Measurements from ENCODE around the gene CACNA2D3. TPM values are rescaled to one million over a fixed set of nuclear protein-coding genes. Genes with fewer than 3 reads are reported as not detected.
A peak's percentile ranks its signal among the peaks of the same experiment; 100 is the strongest.

Gene CACNA2D3
- total RNA-seq, 1 donor from 2014 or later: 17.2 TPM

- Histone ChIP-seq H3K4me3 (no peak overlapping the region), H3K4me1 (peaks cover 16% of the 10 kb centered on the region), H3K27ac (no peak overlapping the region), H3K27me3 (no peaks in the 10 kb centered on the region), H3K36me3 (no peaks in the 10 kb centered on the region), H3K9me3 (no peaks in the 10 kb centered on the region)
- no peak for DNase-seq (ENCODE audit: extremely low spot score in 2 of 2)
- intact Hi-C loops (cut with DNase I): no loop called here
- TF ChIP-seq CTCF (IDR thresholded peaks at IDR 0.05) (peak in 2 of 3 experiments; percentile 41 to 53), POLR2A (IDR thresholded peaks at IDR 0.05) (no peak), POLR2AphosphoS5 (IDR thresholded peaks at IDR 0.05; ENCODE audit: insufficient read depth in 1 of 2, low read depth in 1 of 2) (peak in 1 of 2 donors; percentile 38)
Observed at GRCh38 chr3:54951405-54951804, 829.1 kb downstream of the CACNA2D3 start.

GRCh38 chr3:54954022-54954421 is 831.7 kb downstream of the CACNA2D3 start:
- no peak overlapping the region for H3K27ac ChIP-seq
- DNase-seq (ENCODE audit: extremely low spot score in 2 of 2): no peak
- no peaks in the 10 kb centered on the region for H3K27me3 ChIP-seq
- intact Hi-C loops (cut with DNase I): no loop called here
- peaks cover 16% of the 10 kb centered on the region for H3K4me1 ChIP-seq
- no peaks in the 10 kb centered on the region for H3K9me3 ChIP-seq
- TF ChIP-seq POLR2AphosphoS5 (IDR thresholded peaks at IDR 0.05; ENCODE audit: insufficient read depth in 1 of 2, low read depth in 1 of 2) (no peak), POLR2A (IDR thresholded peaks at IDR 0.05) (no peak), CTCF (IDR thresholded peaks at IDR 0.05) (no peak)
- H3K4me3 ChIP-seq: no peak overlapping the region
- H3K36me3 ChIP-seq: no peaks in the 10 kb centered on the region

- H3K4me1 ChIP-seq: peaks cover 16% of the 10 kb centered on the region
- no peak for DNase-seq (ENCODE audit: extremely low spot score in 2 of 2)
- intact Hi-C loops (cut with DNase I): no loop called here
- no peak overlapping the region for H3K27ac ChIP-seq
- H3K27me3 ChIP-seq: no peaks in the 10 kb centered on the region
- TF ChIP-seq POLR2AphosphoS5 (IDR thresholded peaks at IDR 0.05; ENCODE audit: insufficient read depth in 1 of 2, low read depth in 1 of 2): no peak
- TF ChIP-seq CTCF (IDR thresholded peaks at IDR 0.05): no peak
- TF ChIP-seq POLR2A (IDR thresholded peaks at IDR 0.05): no peak
- no peak overlapping the region for H3K4me3 ChIP-seq
- no peaks in the 10 kb centered on the region for H3K9me3 ChIP-seq
- no peaks in the 10 kb centered on the region for H3K36me3 ChIP-seq
Observed at GRCh38 chr3:54954521-54954920, 832.2 kb downstream of the CACNA2D3 start.

GRCh38 chr3:54955496-54955895 is 833.1 kb downstream of the CACNA2D3 start:
- DNase-seq (ENCODE audit: extremely low spot score in 2 of 2): no peak
- intact Hi-C loops (cut with DNase I): no loop called here
- H3K4me1 ChIP-seq: peaks cover 16% of the 10 kb centered on the region
- H3K27me3 ChIP-seq: no peaks in the 10 kb centered on the region
- H3K27ac ChIP-seq: no peak overlapping the region
- TF ChIP-seq CTCF (IDR thresholded peaks at IDR 0.05) (no peak), POLR2AphosphoS5 (IDR thresholded peaks at IDR 0.05; ENCODE audit: insufficient read depth in 1 of 2, low read depth in 1 of 2) (no peak), POLR2A (IDR thresholded peaks at IDR 0.05) (no peak)
- no peaks in the 10 kb centered on the region for H3K9me3 ChIP-seq
- no peak overlapping the region for H3K4me3 ChIP-seq
- H3K36me3 ChIP-seq: no peaks in the 10 kb centered on the region

GRCh38 chr3:54955941-54956340 is 833.6 kb downstream of the CACNA2D3 start:
- H3K27ac ChIP-seq: no peak overlapping the region
- intact Hi-C loops (cut with DNase I): no loop called here

More at GRCh38 chr3:54955941-54956340, 833.6 kb downstream of the CACNA2D3 start:
- no peak for DNase-seq (ENCODE audit: extremely low spot score in 2 of 2)
- H3K27me3 ChIP-seq: no peaks in the 10 kb centered on the region
- H3K9me3 ChIP-seq: no peaks in the 10 kb centered on the region
- H3K4me1 ChIP-seq: peaks cover 16% of the 10 kb centered on the region
- H3K4me3 ChIP-seq: no peak overlapping the region
- TF ChIP-seq POLR2AphosphoS5 (IDR thresholded peaks at IDR 0.05; ENCODE audit: insufficient read depth in 1 of 2, low read depth in 1 of 2) (no peak), CTCF (IDR thresholded peaks at IDR 0.05) (no peak), POLR2A (IDR thresholded peaks at IDR 0.05) (no peak)
- H3K36me3 ChIP-seq: no peaks in the 10 kb centered on the region
